PC-3 (cell line): Measurements from ENCODE around the gene USHBP1.
A peak's percentile ranks its signal among the peaks of the same experiment; 100 is the strongest.

Source experiments
- CTCF ChIP-seq: fragments of 300-600 bp; sonication (generic); conservative IDR thresholded peaks from 2 replicates; pipeline ENCODE4 v1.5.1; 2017; ENCODE audit warnings: antibody characterized with exemption, low read depth, mild to moderate bottlenecking, low read length
- EZH2 ChIP-seq: fragments of 300-600 bp; sonication (generic); IDR thresholded peaks from one replicate; pipeline ENCODE4 v1.6.1; 2017; ENCODE audit warnings: antibody characterized with exemption, mild to moderate bottlenecking, low read length; ENCODE audit not compliant: unreplicated experiment
- EZH2phosphoT487 ChIP-seq: fragments of 300-600 bp; sonication (generic); IDR thresholded peaks from 2 replicates; pipeline ENCODE4 v1.6.1; 2018; ENCODE audit warnings: mild to moderate bottlenecking, antibody characterized with exemption, low read length, borderline replicate concordance

GRCh38 chr19:17282488-17283125 lies 18.1 kb upstream of the USHBP1 start:
- TF ChIP-seq EZH2, result no peak
- no peak for TF ChIP-seq EZH2phosphoT487
- peak; percentile 87 for TF ChIP-seq CTCF
